GM18861 (cell line): ENCODE results near the gene PDE6H.

Experiments
- ATAC-seq: cut with Tn5 transposase; IDR thresholded peaks from one replicate; pipeline ENCODE4 v1.9.1; 2021; ENCODE audit not compliant: unreplicated experiment

Gene PDE6H

GRCh38 chr12:14999021-14999694 is 26.3 kb downstream of the PDE6H start:
- no peak for ATAC-seq

- ATAC-seq, result no peak
Measured at GRCh38 chr12:14999695-15000365, 27.0 kb downstream of the PDE6H start.

- ATAC-seq, result no peak
Measured at GRCh38 chr12:15000575-15000974, 27.7 kb downstream of the PDE6H start.

- no peak for ATAC-seq
Measured at GRCh38 chr12:15001733-15002382, 29.0 kb downstream of the PDE6H start.

- no peak for ATAC-seq
Measured at GRCh38 chr12:15004421-15004820, 31.6 kb downstream of the PDE6H start.

- no peak for ATAC-seq
Measured at GRCh38 chr12:15005064-15005463, 32.2 kb downstream of the PDE6H start.

- ATAC-seq, result no peak
Measured at GRCh38 chr12:15007551-15007950, 34.7 kb downstream of the PDE6H start.

GRCh38 chr12:15011162-15011561 is 38.3 kb downstream of the PDE6H start:
- peak; percentile 76 for ATAC-seq

GRCh38 chr12:15013634-15014179 is 40.9 kb downstream of the PDE6H start:
- no peak for ATAC-seq

- ATAC-seq, result no peak
Measured at GRCh38 chr12:15014708-15015107, 41.9 kb downstream of the PDE6H start.

GRCh38 chr12:15015121-15015520 is 42.3 kb downstream of the PDE6H start:
- no peak for ATAC-seq

GRCh38 chr12:15020156-15020555 is 47.3 kb downstream of the PDE6H start:
- no peak for ATAC-seq
